Measurements from ENCODE around the gene DISC1.

DISC1 gene

DNA sequence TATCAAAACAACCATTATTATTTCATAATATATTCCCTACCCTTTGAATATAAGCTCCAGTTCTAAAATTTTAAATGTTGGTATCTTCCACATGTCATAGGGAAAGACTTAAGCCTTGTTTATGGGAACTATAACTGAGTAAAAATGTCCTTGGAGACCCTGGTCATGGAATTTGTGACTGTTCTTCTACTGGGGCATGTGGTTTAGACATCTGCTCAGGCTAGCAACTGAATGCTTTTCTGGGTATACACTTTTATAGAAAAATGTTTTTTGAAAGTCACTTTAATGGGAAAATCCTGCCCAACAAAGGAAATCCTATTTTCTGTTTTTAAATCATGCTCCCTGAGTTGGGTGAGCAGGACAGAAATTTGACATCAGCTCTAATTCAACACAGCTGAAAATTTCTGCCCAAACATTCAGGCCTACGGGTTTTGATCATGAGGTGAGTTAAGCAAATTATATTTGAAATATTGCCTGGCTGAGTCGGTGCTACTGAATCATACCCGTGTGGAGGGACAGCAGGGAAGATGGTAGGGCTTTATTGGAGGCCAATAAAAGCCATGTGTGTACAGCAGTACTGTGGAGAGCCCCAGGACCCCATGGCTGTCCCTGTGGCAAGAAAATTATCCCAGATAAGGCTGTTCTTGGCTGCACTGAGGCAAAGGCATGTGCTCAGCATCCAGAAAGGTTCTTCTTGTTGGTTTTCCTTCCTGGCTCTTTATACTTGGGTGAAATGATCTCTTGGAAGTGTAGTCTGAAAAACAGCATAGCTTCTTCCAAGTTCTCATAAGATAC lies 391.8 kb downstream of the DISC1 start:
- no peak for DNase-seq

- no peak for DNase-seq
Measured at GRCh38 chr1:232019026-232019340, 392.4 kb downstream of the DISC1 start.

DNA sequence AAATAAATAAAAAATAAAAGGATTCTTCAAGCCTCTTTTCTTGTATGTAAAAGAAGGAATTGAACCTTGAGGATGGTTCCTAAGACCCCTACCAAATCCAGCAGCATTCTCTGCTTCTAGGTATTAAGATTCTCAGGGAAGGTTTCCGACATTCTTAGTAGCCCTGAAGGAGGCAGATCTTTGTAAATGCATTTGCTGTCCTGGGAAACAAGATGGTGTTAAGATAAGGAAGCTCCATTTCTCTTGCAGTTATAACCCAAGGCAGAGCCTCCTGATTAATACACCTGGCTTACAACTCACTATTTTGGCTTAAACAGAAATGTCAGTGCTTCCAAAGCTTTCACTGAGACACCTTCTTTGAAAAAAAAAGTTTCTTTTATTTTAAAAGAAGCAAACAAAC lies 393.8 kb downstream of the DISC1 start:
- no peak for DNase-seq

GRCh38 chr1:232029315-232029714 lies 402.7 kb downstream of the DISC1 start:
- DNase-seq = no peak

GRCh38 chr1:232031156-232031555 lies 404.6 kb downstream of the DISC1 start:
- DNase-seq = no peak

DNA sequence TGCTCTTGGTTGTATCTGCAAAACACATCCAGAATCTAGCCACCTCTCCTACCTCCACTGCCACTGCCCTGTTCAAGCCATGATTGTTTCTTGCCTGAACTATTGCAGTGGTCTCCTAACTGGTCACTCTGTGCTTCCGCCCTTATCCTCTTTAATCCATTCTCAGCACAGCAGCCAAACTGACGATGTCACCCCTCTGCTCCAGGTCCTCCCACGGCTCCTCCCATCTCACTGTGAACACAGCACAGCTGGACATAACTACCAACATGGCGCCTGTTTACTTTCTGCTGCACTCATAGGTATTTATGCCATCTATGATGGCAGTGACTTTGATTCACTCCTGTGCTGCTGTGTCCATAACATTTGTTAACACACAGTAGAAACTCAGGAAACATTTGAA lies 406.7 kb downstream of the DISC1 start:
- DNase-seq = no peak

- DNase-seq = no peak
Measured at GRCh38 chr1:232034556-232034955, 408.0 kb downstream of the DISC1 start.

GRCh38 chr1:232036181-232036933 lies 409.8 kb downstream of the DISC1 start:
- no peak for DNase-seq

DNA sequence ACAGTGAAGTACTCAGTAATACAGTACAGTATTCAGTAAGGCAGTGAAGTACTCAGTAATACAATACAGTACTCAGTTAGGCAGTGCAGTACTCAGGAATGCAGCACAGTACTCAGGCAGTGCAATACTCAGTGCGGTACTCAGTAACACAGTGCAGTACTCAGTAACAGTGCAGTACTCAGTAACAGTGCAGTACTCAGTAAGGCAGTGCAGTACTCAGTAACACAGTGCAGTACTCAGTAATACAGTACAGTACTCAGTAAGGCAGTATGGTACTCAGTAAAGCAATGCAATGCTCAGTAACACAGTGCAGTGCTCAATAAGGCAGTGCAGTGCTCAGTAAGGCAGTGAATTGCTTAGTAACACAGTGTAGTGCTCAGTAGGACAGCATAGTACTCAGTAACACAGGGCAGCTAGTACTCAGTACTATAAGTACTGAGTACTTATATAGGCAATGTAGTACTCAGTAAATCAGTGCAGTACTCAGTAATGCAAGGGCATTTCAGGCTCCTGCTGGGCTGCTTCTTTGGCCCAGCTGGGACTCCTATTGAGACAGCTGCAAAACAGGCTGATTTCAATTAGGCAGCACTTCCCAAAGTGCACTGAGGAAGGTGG lies 411.3 kb downstream of the DISC1 start:
- DNase-seq = no peak

DNA sequence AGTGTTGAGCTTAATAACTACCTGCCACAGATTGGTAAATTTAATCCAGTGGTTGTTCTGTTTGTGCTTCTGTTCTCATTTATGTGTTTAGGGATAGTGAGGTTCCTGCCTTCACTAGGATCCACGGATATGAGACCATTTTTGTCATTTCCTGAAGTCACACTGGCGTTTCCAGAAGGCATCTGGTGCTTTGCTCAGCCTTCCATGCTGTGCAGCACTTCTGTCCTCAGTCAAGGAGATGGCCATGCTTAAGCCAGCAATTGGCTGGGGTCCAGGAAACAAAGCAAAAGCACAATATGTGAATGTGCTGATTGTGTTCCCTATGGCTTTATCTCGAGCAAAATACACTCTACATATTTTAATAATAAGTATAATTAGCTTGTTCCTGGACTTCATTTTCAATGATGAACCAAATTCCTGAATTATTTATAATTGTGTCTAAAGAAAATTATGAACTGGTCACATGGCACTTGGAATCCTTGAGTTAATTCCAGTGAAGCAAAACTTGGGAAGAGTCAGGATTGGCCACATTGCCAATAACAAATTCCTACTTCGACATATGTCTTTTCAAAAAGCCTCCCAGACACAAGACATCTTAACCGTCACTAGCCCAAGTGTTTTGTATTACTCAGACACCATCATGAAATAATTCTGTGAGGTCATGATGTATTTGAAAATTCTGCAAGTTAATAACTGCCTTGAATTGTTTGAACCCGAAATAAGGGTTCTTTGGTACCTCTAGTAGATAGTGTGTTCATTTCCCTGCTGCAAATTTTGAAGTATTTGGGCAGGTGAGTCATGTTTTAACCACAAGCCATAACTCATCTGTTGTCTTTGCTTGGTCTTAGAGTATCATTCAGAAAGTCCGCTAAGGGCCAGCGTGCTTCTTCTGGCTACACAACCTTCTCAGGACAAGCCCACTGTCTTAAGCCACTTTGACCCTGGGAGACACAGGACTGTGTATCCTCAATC lies 412.4 kb downstream of the DISC1 start:
- no peak for DNase-seq

DNA sequence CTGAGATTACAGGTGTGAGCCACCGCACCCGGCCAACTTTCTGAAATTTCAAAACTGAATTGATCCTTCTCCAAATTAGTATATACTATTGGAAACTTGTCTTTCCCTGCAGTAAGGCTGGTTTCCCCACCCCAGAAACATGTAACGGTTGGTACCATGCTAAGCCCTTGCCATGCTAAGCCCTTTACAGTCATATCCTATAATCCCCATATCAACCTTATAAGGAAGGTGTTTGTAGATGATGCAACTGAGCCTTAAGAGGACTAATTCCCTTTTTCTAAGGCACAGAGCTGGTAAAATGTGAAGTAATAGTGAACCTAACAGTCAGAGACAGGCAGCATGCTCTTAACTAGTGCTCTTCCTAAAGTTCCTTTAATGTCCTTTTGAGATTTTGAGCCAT lies 413.7 kb downstream of the DISC1 start:
- no peak for DNase-seq

DNA sequence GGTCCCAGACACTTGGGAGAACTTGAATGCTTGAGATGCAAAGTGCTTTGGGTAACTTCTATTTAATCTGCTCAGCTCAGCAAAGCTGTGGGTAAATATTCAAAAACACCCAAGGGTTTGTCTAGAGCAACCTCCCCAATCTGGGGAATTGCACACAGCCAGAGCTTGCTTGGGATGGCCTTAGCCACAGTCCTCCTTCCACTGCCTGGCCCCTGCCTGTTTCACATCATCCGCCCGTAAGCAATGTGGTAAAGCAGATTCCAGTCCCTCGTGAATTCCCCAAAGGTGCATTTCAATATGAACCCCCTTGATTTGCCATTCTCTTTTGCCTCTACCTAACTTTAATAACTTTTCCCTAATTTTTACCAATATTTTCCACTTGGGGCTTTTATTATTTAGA lies 418.1 kb downstream of the DISC1 start:
- no peak for DNase-seq

- no peak for DNase-seq
Measured at GRCh38 chr1:232045139-232045994, 418.8 kb downstream of the DISC1 start.

GRCh38 chr1:232046451-232047306 lies 420.1 kb downstream of the DISC1 start:
- no peak for DNase-seq

GRCh38 chr1:232047473-232047872 lies 420.9 kb downstream of the DISC1 start:
- no peak for DNase-seq

- DNase-seq = no peak
Measured at GRCh38 chr1:232048481-232048880, 421.9 kb downstream of the DISC1 start.

DNA sequence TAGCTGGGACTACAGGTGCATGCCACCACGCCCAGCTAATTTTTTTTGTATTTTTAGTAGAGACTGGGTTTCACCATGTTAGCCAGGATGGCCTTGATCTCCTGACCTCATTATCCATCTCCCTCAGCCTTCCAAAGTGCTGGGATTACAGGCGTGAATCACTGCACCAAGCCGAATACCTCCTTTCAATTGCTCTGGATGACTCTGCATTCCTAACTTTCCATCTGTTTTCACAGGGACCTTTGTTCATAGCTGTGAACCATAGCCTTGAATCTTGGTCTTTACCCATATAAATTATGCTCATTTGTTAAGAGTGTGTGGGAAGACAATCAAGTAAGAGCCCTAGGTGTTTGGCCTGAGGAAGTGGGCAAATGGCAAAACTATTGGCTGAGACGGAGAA lies 422.7 kb downstream of the DISC1 start:
- DNase-seq = no peak

DNA sequence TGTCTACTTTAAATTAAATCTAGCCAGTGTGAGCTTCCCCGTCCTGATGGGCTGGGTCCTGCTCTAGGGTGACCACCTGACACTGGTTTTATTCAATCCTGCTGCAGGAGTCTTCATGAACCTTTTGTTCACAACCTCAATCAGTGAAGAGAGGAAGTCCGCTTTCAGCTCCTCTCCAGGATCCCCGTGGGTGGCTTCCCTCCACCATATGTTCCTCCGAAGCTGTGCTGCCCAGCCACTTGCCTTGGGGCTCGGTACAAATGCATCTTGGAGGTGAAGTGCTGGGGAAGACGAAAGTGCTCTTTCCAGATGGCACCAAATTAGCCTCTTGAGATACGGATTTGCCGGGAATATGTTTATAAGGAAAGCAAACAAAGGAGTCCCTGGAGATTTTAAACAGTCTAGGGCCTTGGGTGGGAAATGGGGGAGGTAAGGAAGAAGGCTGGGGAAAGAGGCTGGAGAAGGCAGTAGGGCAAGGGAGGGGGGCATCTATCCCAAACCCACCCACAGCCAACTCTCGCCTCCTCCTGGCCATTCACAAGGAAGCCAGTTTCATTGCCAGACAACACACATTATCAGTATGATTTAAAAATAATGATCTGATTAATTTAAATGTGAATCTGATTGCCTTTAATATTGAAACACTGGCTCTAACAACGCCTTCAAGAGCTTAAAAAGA lies 430.8 kb downstream of the DISC1 start:
- DNase-seq = no peak

DNA sequence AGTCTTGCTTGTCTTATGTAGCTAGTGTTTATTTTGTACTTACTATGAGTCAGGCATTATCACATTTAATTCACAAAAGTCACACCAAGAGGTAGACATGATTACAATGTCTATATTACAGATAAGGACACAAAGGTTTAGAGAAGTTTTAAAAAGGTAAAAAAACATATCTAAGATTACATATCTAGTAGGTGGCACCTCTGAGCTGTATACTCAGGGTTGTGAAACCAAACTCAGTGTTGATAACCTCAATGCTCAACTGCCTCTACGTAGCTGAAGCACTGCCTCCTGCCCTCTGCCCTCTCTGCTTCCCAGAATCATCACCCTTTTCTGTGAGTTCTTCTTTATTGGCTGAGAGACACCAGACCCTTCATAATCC lies 431.3 kb downstream of the DISC1 start:
- DNase-seq = no peak

DNA sequence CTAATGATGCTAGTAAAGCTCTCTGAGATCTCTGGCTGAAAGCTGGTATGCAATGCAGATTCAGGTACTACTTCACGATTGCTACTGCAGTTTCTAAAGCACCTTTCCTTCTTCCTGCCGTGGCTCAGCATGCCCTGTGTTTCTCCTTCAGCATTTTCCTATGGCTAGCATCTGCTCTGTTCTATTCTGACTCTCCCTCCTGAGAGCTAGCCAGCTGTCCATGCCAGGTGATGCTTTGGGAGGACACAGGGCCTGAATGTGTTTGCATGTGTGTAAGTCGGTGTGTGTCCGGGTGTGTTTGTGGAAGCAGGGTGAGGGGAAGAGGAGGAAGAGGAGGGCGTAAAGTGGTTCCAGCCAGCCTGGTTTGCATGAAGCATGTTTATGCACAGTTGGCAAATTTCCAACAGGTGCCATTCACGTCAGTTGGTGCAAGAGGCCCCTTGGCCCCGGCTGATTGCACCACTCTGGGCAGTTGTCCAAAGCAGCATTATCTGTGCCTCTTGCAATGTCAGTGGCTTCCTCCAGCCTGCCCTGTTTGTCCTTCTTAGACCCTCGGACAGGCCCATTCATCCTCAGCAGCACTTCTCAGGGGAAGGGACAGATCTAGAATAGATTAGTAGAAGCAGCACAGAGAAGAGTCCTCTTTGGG lies 433.3 kb downstream of the DISC1 start:
- no peak for DNase-seq
